Fibroblast of lung (primary cell): Measurements from ENCODE around the gene GPRIN3. TPM values are rescaled to one million over a fixed set of nuclear protein-coding genes. Genes with fewer than 3 reads are reported as not detected.

Experiments
- DNase-seq, 2 donors: peaks; one replicate each; pipeline versions ENCODE4 v3.0.0 to v3.0.0-alpha.2; 2010; ENCODE audit warnings: low read depth in 2 of 2
- H2AFZ ChIP-seq: 2 replicates; pipeline ENCODE4 v1.5.1; 2012; ENCODE audit warnings: low read length, control low read depth, inconsistent platforms
- H3K27ac ChIP-seq: 2 replicates; pipeline ENCODE4 v1.5.1; 2011; ENCODE audit warnings: low read length, control low read depth; ENCODE audit not compliant: insufficient read depth
- H3K27me3 ChIP-seq: 2 replicates; pipeline ENCODE4 v1.5.1; 2011; ENCODE audit warnings: mild to moderate bottlenecking, low read length; ENCODE audit not compliant: control insufficient read depth, insufficient read depth
- H3K36me3 ChIP-seq: 2 replicates; pipeline ENCODE4 v1.5.1; 2011; ENCODE audit warnings: low read length; ENCODE audit not compliant: control insufficient read depth, insufficient read depth
- H3K4me1 ChIP-seq: 2 replicates; pipeline ENCODE4 v1.5.1; 2011; ENCODE audit warnings: low read length; ENCODE audit not compliant: control insufficient read depth, insufficient read depth; ENCODE audit errors: extremely low read depth
- H3K4me2 ChIP-seq: 2 replicates; pipeline ENCODE4 v1.5.1; 2011; ENCODE audit warnings: low read length, control low read depth; ENCODE audit not compliant: insufficient read depth; ENCODE audit errors: extremely low read depth
- H3K4me3 ChIP-seq, 4 experiments: fragments of 200-600 bp in 1 of 4; sonication (generic) in 1 of 4; replicated peaks in 1 of 4; 2 replicates each; pipeline ENCODE4 v1.5.1; 2011 to 2016; ENCODE audit warnings: low read length in 4 of 4, low read depth in 3 of 4, mild to moderate bottlenecking in 3 of 4, control low read depth in 2 of 4, inconsistent platforms in 1 of 4, mixed read lengths in 1 of 4; ENCODE audit not compliant: insufficient read depth in 1 of 4; ENCODE audit errors: control extremely low read depth in 1 of 4
- H3K79me2 ChIP-seq: 2 replicates; pipeline ENCODE4 v1.5.1; 2012; ENCODE audit warnings: mild to moderate bottlenecking, low read length, inconsistent platforms; ENCODE audit not compliant: control insufficient read depth, insufficient read depth
- H3K9ac ChIP-seq: 2 replicates; pipeline ENCODE4 v1.5.1; 2011; ENCODE audit warnings: mild to moderate bottlenecking, low read length, control low read depth; ENCODE audit not compliant: insufficient read depth
- H3K9me3 ChIP-seq: 2 replicates; pipeline ENCODE4 v1.5.1; 2012; ENCODE audit warnings: low read depth, low read length; ENCODE audit not compliant: control insufficient read depth, insufficient read depth
- H4K20me1 ChIP-seq: 2 replicates; pipeline ENCODE4 v1.5.1; 2011; ENCODE audit warnings: low read length; ENCODE audit not compliant: control insufficient read depth, insufficient read depth; ENCODE audit errors: extremely low read depth
- EZH2 ChIP-seq: IDR thresholded peaks from 2 replicates; pipeline ENCODE4 v1.5.1; 2012; ENCODE audit warnings: low read length, control low read depth, mild to moderate bottlenecking; ENCODE audit errors: missing control alignments
- polyA plus RNA-seq, 2 donors: library from polyadenylated mRNA; depleted of rRNA in 1 of 2; stranded (reverse) in 1 of 2; unstranded in 1 of 2; fragments of >200 nt; gene quantifications; 2 replicates each; pipeline ENCODE4 v1.2.1, GENCODE V29; 2011 to 2012; ENCODE audit warnings: missing spikeins in 1 of 2
- total RNA-seq: library from RNA; depleted of rRNA; stranded (reverse); fragments of >200 nt; gene quantifications from 2 replicates; pipeline ENCODE4 v1.2.1, GENCODE V29; 2014
- TF ChIP-seq, protein P1 (sequence below), 2 donors: IDR thresholded peaks in 1 of 2; conservative IDR thresholded peaks in 1 of 2; 1 replicate in 1 of 2; 2 replicates in 1 of 2; pipeline ENCODE4 v1.5.1; 2011 to 2012; ENCODE audit warnings: low read length in 2 of 2, control low read depth in 1 of 2, inconsistent platforms in 1 of 2, low read depth in 1 of 2, mild to moderate bottlenecking in 1 of 2

GPRIN3 gene
- total and polyA plus RNA-seq, 2 donors (not counting 1 experiment from before 2014, with no cell fraction given): under 0.01 to 0.01 TPM

DNA sequence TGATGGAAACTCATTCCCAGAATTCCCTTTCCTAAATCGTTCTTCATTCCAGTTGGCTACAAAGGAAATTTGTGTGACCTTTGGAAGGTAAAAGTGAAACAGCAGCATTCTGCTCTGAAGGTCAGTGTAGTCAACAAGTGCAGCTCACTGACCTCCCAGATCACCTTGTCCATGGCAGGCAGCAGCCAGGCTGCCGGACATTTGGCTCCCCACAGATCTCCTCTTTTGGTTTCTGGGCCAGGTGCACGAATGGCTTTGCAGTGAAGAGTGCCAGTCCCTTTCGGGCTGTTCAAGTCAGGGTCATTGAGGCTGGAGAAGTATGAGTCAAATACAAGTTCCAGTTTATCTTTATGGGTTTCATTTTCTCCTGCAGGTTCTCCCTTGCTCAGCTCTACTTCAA lies 14.3 kb downstream of the GPRIN3 start:
- H4K20me1 ChIP-seq: no peaks in the 10 kb centered on the region
- H3K27me3 ChIP-seq: no peaks in the 10 kb centered on the region
- H3K27ac ChIP-seq: no peak overlapping the region

DNA sequence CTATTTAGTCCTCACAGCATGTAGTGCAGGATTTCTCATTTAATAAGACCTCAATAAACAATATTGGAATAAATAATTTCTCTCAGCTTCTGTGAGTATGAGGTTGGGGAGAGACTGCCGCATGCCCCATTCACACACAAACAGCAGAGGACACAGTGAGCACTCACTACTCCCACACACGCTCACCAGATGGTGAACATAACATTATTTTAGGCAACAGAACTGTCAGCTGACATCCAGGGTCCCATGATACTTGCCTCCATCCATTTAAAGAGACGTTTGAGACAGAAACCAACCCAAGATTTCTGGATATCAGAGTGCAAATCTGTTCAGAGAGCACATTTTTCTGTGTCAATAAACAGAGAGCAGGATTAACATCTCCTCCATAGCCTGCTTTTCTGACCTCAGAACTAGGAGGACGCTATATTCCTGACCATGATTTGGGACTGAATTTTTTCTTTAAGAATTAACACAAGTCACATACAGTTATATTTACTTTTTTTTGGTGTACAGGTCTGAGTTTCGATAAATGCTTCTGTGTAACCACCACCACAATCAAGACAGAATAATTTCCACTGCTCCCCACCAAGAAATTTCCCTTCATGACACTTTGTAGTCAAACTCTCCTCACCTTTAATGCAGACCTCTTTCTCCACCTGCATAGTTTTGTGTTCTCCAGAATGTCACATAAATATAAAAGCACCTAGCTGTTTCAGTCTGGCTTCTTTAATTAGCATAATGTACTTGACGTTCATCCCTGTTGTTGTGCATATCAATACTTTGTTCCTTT lies 16.7 kb downstream of the GPRIN3 start:
- H3K27ac ChIP-seq: no peak overlapping the region
- TF ChIP-seq, protein P1, sequence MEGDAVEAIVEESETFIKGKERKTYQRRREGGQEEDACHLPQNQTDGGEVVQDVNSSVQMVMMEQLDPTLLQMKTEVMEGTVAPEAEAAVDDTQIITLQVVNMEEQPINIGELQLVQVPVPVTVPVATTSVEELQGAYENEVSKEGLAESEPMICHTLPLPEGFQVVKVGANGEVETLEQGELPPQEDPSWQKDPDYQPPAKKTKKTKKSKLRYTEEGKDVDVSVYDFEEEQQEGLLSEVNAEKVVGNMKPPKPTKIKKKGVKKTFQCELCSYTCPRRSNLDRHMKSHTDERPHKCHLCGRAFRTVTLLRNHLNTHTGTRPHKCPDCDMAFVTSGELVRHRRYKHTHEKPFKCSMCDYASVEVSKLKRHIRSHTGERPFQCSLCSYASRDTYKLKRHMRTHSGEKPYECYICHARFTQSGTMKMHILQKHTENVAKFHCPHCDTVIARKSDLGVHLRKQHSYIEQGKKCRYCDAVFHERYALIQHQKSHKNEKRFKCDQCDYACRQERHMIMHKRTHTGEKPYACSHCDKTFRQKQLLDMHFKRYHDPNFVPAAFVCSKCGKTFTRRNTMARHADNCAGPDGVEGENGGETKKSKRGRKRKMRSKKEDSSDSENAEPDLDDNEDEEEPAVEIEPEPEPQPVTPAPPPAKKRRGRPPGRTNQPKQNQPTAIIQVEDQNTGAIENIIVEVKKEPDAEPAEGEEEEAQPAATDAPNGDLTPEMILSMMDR (conservative IDR thresholded peaks at IDR 0.05 in 1 of 2, IDR thresholded peaks at IDR 0.05 in 1 of 2; ENCODE audit: low read depth in 1 of 2, low read length in 2 of 2): no peak
- TF ChIP-seq EZH2: no peak
- DNase-seq: no peak
- no peak overlapping the region for H3K4me2 ChIP-seq
- H2AFZ ChIP-seq: no peak overlapping the region
- H3K4me3 ChIP-seq: no peak overlapping the region
- H3K4me1 ChIP-seq: no peaks in the 10 kb centered on the region
- no peaks in the 10 kb centered on the region for H4K20me1 ChIP-seq
- no peaks in the 10 kb centered on the region for H3K79me2 ChIP-seq
- no peak overlapping the region for H3K9ac ChIP-seq
- no peaks in the 10 kb centered on the region for H3K9me3 ChIP-seq
- H3K36me3 ChIP-seq: no peaks in the 10 kb centered on the region
- H3K27me3 ChIP-seq: no peaks in the 10 kb centered on the region

More for the DNA sequence above, 14.3 kb downstream of the GPRIN3 start:
- Histone ChIP-seq H3K9ac (no peak overlapping the region), H3K4me1 (no peaks in the 10 kb centered on the region), H3K79me2 (no peaks in the 10 kb centered on the region), H3K36me3 (no peaks in the 10 kb centered on the region), H3K4me3 (no peak overlapping the region), H2AFZ (no peak overlapping the region), H3K9me3 (no peaks in the 10 kb centered on the region), H3K4me2 (no peak overlapping the region)
- TF ChIP-seq, protein P1 (conservative IDR thresholded peaks at IDR 0.05 in 1 of 2, IDR thresholded peaks at IDR 0.05 in 1 of 2; ENCODE audit: low read depth in 1 of 2, low read length in 2 of 2): no peak
- TF ChIP-seq EZH2: no peak
- DNase-seq: no peak

DNA sequence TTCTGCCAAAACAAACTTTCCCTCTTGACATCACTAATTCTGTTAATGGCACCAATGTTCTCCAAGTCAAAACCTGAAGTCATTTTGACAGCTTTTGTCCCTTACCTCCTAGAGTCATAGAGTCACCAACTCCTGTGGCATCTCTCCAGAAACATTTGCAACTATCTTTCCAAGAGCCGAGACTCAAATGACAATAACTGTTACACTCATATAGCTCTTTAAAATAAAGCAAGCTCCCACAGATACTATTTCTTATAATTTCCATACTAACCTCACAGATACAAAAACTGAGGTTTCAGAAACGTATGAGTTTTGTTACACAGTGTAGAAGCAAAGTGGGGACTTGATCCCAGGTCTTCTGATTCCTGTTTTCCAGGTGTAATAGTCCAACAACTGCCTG lies 18.3 kb downstream of the GPRIN3 start:
- TF ChIP-seq, protein P1 (conservative IDR thresholded peaks at IDR 0.05 in 1 of 2, IDR thresholded peaks at IDR 0.05 in 1 of 2; ENCODE audit: low read depth in 1 of 2, low read length in 2 of 2): no peak
- no peak for TF ChIP-seq EZH2
- Histone ChIP-seq H3K27ac (no peak overlapping the region), H3K9me3 (no peaks in the 10 kb centered on the region), H3K4me3 (no peak overlapping the region), H3K4me2 (no peak overlapping the region), H3K36me3 (no peaks in the 10 kb centered on the region), H3K27me3 (no peaks in the 10 kb centered on the region), H4K20me1 (no peaks in the 10 kb centered on the region), H2AFZ (no peak overlapping the region), H3K9ac (no peak overlapping the region), H3K4me1 (no peaks in the 10 kb centered on the region), H3K79me2 (no peaks in the 10 kb centered on the region)
- DNase-seq: no peak
